SHP77 treated with DMSO at 0.1 percent for 48 hours (cell line): ENCODE results near the gene CARNS1.
"Not testable (repeated sequence)": the region's sequence is repeated elsewhere in the genome, so short reads cannot be mapped to it uniquely, and the experiment has no call there.

Experiments used
- DNase-seq: peaks from one replicate; lab custom pipeline; 2025; lab: John Stamatoyannopoulos, UW

The CARNS1 gene

GRCh38 chr11:67396587-67397389 lies 18.7 kb upstream of the CARNS1 start:
- no peak for DNase-seq

- DNase-seq: no peak
Observed at GRCh38 chr11:67397536-67397935, 17.9 kb upstream of the CARNS1 start.

GRCh38 chr11:67397986-67398660 lies 17.4 kb upstream of the CARNS1 start:
- DNase-seq: no peak

- DNase-seq: no peak
Observed at GRCh38 chr11:67398661-67399563, 16.6 kb upstream of the CARNS1 start.

GRCh38 chr11:67400251-67400941 lies 15.1 kb upstream of the CARNS1 start:
- no peak for DNase-seq

- no peak for DNase-seq
Observed at GRCh38 chr11:67400942-67401494, 14.5 kb upstream of the CARNS1 start.

GRCh38 chr11:67401495-67402191 lies 13.8 kb upstream of the CARNS1 start, which contains the start of gene PPP1CA:
Gene PPP1CA, minus strand, starts transcription at chr11:67401858. Its CDS starts 76 bp downstream, at chr11:67401782.
- peak; percentile 86 for DNase-seq

GRCh38 chr11:67402192-67402839 lies 13.2 kb upstream of the CARNS1 start:
- DNase-seq: not testable (repeated sequence)

GRCh38 chr11:67403085-67403484 lies 12.4 kb upstream of the CARNS1 start:
- not testable (repeated sequence) for DNase-seq

GRCh38 chr11:67404515-67405195 lies 10.8 kb upstream of the CARNS1 start:
- no peak for DNase-seq

GRCh38 chr11:67405196-67405567 lies 10.3 kb upstream of the CARNS1 start:
- DNase-seq: no peak

- DNase-seq: no peak
Observed at GRCh38 chr11:67405688-67406339, 9.7 kb upstream of the CARNS1 start.

GRCh38 chr11:67406420-67406968 lies 9.0 kb upstream of the CARNS1 start:
- DNase-seq: no peak

GRCh38 chr11:67406969-67407687 lies 8.3 kb upstream of the CARNS1 start:
- DNase-seq: peak; percentile 36

- DNase-seq: no peak
Observed at GRCh38 chr11:67407688-67408163, 7.8 kb upstream of the CARNS1 start.

- DNase-seq: no peak
Observed at GRCh38 chr11:67408437-67409200, 6.9 kb upstream of the CARNS1 start.

GRCh38 chr11:67409261-67409666 lies 6.2 kb upstream of the CARNS1 start:
- no peak for DNase-seq
